ENCODE measurements around the gene DRC1.

The DRC1 gene

GRCh38 chr2:26477911-26478253, 76.2 kb downstream of the DRC1 start, which contains the start of gene OTOF:
OTOF (minus strand) TSS chr2:26478124.
- peak; percentile 93 for DNase-seq (ENCODE audit: low spot score)

DNA sequence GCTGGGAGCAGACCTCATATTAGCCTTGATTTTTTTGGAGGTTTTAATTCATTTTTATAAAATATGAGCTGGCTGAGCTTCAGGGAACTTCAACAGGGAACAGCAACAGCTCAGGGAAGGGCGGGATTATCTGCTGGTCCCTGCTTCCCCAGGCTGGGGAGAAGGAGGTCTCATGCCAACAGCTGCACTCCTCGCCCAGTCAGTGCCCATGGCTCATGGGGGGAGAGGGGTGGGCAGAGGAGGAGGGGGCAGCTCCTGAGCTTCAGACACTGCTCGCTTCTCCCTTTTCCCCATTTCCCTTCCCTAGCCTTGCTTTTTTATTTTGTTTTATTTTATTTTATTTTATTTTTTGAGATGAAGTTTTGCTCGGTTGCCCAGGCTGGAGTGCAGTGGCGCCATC, 76.6 kb downstream of the DRC1 start:
- no peak for DNase-seq (ENCODE audit: low spot score)

DNA sequence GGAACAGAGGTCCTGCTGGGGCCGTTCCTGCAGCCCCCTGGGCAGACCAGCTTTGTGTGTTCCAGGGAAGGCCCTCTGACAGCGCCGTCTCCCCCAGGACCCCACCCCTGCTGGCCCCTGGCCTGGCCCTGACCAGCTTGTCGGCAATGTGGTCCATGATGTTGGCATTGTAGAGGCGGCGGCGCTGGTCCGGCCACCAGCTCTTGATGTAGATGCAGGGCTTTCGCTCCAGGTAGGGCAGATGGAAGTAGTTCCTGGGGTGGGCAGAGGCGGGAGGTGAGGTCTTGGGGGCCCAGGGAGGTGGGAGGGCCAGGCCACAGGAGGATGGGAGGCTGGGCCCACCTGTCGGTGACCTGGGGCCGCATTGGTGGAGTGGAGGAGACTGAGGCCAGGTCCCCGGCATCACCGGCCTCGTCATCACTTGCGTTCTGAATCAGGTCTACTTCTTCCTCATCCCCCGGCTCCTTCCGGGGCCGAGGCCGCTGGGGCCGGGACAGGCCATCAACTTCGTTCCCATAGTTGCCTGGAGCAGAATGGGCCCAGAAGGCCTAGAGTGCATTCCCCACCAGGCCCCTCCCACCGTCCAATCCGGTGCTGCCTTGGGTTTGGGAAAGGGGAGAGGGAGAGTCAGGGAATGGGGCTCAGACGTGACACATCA, 77.5 kb downstream of the DRC1 start:
- DNase-seq (ENCODE audit: low spot score) = no peak

DNA sequence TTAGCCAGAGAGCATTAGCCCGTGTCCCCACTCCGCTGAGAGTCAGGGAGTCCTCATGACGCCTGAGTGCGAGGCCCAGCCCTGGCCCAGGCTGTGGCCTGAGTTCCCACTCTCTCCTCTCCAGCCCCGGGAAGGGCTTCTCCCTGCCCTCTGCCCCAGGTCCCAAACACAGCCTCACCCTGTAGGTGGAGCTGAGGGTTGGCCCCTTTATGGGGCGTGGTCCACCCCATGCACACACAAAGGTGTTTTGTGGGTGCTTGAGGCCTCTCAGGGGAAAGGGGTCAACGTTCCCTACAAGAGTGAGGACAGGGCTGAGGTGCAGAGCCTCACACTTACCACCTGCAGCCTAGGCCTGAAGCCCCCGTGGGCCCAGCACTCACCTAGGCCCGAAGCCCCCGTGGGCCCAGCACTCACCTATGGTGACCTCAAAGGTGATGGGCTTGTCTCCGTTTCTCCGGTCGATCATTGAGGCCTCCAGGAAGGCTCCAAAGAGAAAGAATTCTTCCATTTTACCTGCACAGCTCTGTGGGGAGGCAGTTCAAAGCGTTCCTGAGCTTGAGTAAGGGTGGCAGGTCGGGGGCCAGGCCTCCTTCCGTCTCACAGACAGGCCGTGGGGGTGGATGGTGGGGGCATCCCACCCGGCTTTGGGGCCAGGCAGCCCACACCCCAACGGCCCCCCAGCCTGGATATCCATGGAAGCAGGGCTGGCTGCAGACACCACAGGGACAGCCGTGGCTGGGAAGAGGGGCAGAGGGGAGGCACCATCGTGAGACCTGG, 78.3 kb downstream of the DRC1 start:
- DNase-seq (ENCODE audit: low spot score) = no peak

- DNase-seq (ENCODE audit: low spot score) = no peak
Observed at GRCh38 chr2:26480566-26481423, 79.1 kb downstream of the DRC1 start.

DNA sequence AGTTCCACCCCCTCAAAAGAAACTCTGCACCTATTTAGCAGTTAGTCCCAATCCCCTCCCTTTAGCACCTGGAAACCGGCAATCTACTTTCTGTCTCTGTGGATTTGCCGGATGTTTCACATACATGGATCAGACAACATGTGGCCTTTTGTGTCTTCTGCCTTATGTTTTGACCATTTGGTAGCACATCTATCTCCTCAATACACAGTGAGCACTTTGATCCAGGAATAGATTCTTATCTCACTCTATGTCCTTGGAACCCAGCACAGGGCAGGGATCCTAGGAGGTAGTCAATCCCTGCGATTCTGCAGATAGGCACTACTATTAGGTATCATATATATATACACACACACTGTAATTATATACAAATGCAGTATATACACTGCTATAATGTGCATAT, 80.0 kb downstream of the DRC1 start:
- no peak for DNase-seq (ENCODE audit: low spot score)

DNA sequence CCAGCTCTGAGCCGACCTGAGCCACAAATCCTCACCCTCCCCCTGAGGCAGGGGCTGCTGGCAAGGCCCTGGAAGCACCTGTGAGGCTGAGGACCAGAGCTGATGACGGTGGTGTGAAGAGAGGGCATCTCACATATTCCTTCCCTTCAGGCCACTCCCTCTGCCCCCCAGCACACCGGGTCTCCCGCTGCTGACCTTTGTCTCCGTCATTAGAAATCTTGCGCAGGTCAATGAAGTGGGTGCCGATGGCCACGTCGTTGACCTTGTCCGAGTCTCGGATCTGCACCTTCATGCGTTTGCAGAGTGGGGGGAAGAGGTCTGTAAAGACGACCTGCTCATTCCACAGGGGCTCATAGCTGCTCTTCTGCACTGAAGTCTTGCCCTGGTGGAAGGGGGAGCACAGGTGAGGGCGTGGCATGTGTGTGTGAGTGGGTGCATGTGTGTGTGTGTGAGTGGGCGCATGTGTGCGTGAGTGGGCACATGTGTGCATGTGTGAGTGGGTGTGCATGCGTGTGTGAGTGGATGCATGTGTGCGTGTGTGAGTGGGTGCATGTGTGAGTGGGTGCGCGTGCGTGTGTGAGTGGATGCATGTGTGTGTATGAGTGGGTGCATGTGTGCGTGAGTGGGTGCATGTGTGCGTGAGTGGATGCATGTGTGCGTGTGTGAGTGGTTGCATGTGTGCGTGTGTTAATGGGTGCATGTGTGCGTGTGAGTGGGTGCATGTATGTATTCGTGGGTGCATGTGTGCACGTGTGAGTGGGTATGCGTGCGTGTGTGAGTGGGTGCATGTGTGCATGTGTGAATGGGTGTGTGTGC, 80.7 kb downstream of the DRC1 start:
- no peak for DNase-seq (ENCODE audit: low spot score)

GRCh38 chr2:26483027-26483326, 81.3 kb downstream of the DRC1 start:
- no peak for DNase-seq (ENCODE audit: low spot score)

GRCh38 chr2:26483516-26483915, 81.8 kb downstream of the DRC1 start:
- DNase-seq (ENCODE audit: low spot score) = no peak

- no peak for DNase-seq (ENCODE audit: low spot score)
Observed at GRCh38 chr2:26483957-26484565, 82.3 kb downstream of the DRC1 start.

- DNase-seq (ENCODE audit: low spot score) = no peak
Observed at GRCh38 chr2:26484579-26484978, 82.9 kb downstream of the DRC1 start.

GRCh38 chr2:26485099-26485498, 83.4 kb downstream of the DRC1 start:
- no peak for DNase-seq (ENCODE audit: low spot score)

GRCh38 chr2:26485725-26486418, 84.2 kb downstream of the DRC1 start:
- no peak for DNase-seq (ENCODE audit: low spot score)

DNA sequence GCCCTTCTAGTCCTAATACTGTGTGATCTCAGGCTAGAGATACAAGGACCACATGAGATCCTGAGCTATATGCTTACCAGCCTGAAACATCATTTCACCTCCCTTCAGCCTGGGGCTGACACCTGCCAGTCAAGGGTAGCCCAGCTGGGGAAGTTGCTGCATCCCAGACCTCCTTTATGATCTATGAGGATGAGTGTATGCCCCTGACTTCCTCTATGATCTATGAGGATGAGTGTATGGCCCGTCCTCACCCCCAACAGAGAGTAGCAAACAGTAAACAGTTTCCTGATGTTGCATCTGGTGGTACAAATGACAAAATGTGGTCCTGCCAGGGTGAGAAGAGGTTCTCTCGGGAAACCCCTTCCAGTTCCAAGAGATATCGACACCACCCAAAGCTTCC, 85.1 kb downstream of the DRC1 start:
- DNase-seq (ENCODE audit: low spot score) = no peak

GRCh38 chr2:26487192-26487591, 85.5 kb downstream of the DRC1 start:
- DNase-seq (ENCODE audit: low spot score) = no peak

DNA sequence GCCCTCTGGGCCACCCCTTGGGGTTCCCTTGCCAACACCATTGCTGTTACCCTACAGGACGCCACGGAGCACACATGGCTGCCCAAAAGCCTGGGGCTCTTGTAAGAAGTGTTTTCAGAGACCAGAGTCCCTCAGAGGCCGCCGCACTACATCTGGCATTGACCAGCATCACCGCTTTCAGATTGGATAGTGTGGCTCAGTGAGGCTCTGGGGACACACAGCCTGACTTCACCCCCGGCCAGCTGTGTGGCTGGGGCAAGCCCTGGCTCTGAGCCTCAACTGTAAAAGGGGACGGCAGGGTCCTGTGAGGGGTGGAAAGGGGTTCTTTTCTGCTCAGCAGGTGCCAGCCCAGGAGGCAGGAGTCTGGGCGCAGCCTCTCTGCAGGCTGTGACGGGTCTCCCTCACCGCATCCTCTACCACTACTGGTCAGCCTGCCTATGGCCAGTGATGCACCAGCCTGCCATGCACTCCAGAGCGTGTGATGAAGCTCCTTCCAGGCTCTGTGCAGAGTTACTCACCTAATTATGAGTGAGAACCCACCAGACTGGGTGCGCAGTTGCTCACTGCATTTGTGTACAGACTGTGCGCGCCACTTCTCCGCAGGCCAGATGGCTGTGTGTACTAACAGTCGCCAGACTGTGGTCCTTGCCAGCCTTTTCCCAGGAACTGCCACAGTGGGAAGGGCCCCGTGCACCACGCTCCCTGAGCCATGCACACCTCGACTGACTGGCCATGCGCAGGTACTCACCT, 86.9 kb downstream of the DRC1 start:
- no peak for DNase-seq (ENCODE audit: low spot score)

- no peak for DNase-seq (ENCODE audit: low spot score)
Observed at GRCh38 chr2:26489213-26489850, 87.6 kb downstream of the DRC1 start.

DNA sequence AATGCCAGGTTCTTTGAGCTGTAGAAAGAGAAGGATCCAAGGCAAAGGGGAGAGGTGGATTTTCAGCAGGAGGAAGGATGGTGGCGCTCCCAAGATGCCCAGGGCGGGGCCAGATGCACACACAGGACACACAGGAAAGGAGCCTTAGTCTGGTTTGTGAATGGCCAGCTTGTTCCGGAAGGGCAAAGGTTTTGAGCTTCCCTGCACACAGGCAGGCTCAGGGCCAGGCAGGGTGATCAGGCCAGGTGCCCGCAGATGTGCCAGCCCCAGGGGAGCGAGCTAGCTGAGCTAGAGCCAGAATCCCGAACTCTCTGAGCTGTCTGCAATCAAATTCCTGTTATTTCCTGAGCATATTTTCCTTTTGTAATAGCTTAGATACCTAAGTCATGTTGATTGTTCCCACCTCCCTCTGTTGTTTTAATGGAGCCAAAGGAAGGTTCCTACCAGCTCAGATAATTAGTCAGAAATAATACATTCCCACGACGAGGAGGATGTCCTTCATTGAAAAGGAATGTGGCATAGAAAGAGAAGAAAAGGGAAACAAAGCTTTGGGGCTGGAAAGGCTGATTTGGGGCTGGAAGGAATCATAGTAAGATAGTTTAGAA, 89.9 kb downstream of the DRC1 start:
- no peak for DNase-seq (ENCODE audit: low spot score)

GRCh38 chr2:26492749-26493515, 91.2 kb downstream of the DRC1 start:
- DNase-seq (ENCODE audit: low spot score) = no peak

Data from AG20443 (cell line).